Left colon (tissue), 2 donors: Measurements from ENCODE around the gene CX3CR1. TPM values are rescaled to one million over a fixed set of nuclear protein-coding genes. Genes with fewer than 3 reads are reported as not detected.

Experiments used
- ATAC-seq: fragments of 200-7000 bp; cut with Tn5 transposase; one replicate; pipeline ENCODE4 v1.9.1; 2020; ENCODE audit warnings: mild to moderate bottlenecking, moderate library complexity
- DNase-seq, 2 donors: peaks; one replicate each; pipeline ENCODE4 v3.0.0-alpha.2; 2020
- intact Hi-C, 2 donors: fragments of 100-400 bp; cut with DNase I in 1 of 2; cut with micrococcal nuclease in 1 of 2; formaldehyde crosslinking; loops; one replicate each; pipeline versions ENCODE4 v1.11.2 to v1.14.0; 2022; cut with DNase I, micrococcal nuclease
- total RNA-seq, 2 donors: library from RNA; stranded (reverse); fragmentation: NEBNext Ultra II Directional; extraction: Animal tissue kit (Norgen Biotek cat#: 25700); gene quantifications; one replicate each; pipeline ENCODE4 v1.2.1, GENCODE V29; 2021
- donor health status: DM: no; HTN: no; CAD: no.
- donor health status: DM: yes; HTN: yes; CAD: no.

Gene CX3CR1
- total RNA-seq, 2 donors from 2014 or later, result 0.24 to 0.59 TPM

DNA sequence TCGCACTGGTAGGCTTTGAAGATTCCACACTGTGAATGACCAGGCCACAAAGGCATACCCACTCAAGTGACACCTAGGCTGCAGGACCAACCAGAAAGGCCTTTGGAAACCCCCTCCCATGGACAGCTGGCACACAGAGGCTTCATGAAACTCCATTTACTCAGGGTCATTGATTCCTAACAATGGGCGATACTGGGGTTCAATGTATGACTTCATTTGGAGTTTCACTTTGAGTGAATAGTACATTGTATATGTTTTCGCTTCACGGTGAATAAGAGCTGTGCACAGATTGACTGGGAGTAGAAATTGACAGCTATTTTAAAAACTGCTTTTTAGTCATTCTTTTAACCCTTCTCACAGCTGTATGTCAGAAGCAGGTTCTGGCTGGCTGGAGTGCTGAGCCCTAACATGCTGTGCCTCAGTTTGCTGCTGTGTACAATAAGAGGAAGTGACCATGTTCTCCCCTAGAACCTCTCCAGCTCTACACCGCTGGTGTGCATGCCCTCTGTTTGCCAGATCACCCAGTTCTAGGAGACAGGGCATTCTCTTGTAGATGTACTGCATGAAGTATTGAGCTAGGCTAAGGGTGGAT lies 15.4 kb upstream of the CX3CR1 start:
- intact Hi-C loops, result no loop called here
- ATAC-seq, result no peak
- no peak for DNase-seq

DNA sequence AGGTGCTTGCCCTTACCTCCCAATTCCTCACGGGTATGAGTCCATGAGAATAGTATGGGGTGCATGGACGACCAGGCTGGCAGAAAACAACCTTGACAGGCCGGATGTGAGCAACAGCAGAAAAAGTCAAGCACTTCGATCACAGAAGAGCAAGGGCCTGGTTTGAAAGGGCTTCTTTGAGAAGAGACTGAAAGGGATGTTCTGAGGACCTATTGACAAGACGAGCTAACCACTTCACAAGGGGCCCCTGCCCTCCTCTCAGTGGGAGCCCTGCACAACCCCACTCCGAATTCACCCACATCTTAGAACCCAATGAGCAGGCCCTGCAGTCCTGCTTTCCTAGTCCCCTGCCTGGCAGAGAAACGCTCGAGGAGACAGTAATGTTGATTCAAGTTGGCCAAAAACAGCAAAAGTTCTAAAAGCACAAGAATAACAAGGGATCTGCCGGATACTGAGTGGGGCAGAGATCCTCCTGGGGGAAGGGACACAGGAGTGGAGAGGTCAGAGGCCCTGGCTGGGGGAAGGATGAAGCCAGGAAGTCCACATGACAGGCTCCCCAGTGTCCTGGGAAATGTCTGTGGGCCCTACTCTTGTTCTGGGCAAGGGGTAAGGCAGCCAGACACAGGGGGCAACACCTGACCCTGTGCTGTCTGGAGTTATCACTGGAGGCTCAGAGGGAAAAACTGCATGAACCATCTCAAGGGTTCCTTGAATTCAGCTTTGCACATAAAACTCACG lies 14.8 kb upstream of the CX3CR1 start:
- no peak for ATAC-seq
- intact Hi-C loops, result loop anchor here in 1 of 2 donors (5.0 kb wide), 1 partner anchor 172 kb away; no protein-coding TSS in a partner anchor
- DNase-seq, result no peak

GRCh38 chr3:39292961-39293360 lies 13.1 kb upstream of the CX3CR1 start:
- DNase-seq (no peak), ATAC-seq (no peak)
- intact Hi-C loops, result loop anchor here in 1 of 2 donors (5.0 kb wide), 1 partner anchor 171 kb away; no protein-coding TSS in a partner anchor

GRCh38 chr3:39291903-39292329 lies 12.1 kb upstream of the CX3CR1 start:
- intact Hi-C loops, result loop anchor here in 1 of 2 donors (5.0 kb wide), 1 partner anchor 170 kb away; no protein-coding TSS in a partner anchor
- DNase-seq (peak; percentile 49 to 77), ATAC-seq (peak; percentile 63)

GRCh38 chr3:39290255-39290654 lies 10.4 kb upstream of the CX3CR1 start:
- intact Hi-C loops, result loop anchor here in 1 of 2 donors (5.0 kb wide), 1 partner anchor 168 kb away; no protein-coding TSS in a partner anchor
- DNase-seq (no peak), ATAC-seq (peak; percentile 58)

- DNase-seq (no peak), ATAC-seq (no peak)
- intact Hi-C loops, result loop anchor here (5.0 to 10.0 kb wide), 3 partner anchors 84 to 154 kb away; partner anchors contain the start of gene XIRP1 (in 1 of the 2)
These were observed 9.3 kb upstream of the CX3CR1 start for GRCh38 chr3:39289107-39289506.

DNA sequence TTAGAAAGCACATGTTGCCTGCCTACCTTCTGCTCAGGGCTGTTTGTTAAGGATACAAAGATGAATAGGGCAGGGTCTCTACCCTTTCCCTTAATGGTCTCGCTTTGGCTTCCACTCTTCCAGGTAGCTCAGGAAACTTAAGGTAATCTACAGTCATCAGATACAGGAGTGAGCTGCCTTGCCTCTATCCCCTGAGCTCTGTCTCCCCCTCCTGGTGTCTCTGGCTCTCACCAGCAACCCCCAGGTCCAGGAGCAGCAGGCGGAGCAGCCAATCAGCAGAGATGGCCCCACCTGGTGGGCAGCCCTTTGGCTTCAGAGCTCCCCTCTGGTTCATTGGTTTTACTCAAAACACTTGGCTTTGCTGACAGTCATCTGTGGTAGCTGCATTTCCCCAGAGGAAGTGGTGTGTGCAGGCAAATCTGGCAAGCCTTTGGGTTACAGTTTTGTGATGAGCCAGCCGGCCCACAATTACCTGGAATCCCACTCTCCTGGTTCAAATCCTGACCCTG lies 8.5 kb upstream of the CX3CR1 start:
- intact Hi-C loops, result loop anchor here (5.0 to 10.0 kb wide), 3 partner anchors 84 to 154 kb away; partner anchors contain the start of gene XIRP1 (in 1 of the 2)
- DNase-seq (peak; percentile 80 to 86), ATAC-seq (peak; percentile 88)

GRCh38 chr3:39287216-39288164 lies 7.7 kb upstream of the CX3CR1 start:
- DNase-seq (no peak), ATAC-seq (no peak)
- intact Hi-C loops, result loop anchor here (5.0 to 10.0 kb wide), 3 partner anchors 83 to 153 kb away; partner anchors contain the start of gene XIRP1 (in 1 of the 2)

DNA sequence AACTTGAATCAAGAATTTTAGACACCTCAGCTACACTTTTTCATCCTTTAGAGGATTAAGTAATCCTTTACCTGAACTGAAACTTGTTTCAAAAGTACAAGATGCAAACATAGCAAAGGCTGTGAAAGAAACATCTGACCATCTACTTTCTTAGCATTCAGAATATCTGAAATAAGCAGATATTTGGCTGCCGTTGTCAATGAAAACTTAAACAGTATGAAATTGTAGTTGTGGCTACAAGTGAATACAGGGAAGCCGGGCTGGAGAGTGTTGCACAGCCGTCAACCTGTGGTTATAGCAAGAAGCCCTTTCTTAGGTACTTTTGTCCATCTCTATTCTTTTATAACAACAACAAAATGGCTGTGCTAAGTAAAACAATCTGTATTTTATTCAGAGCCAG lies 6.9 kb upstream of the CX3CR1 start:
- DNase-seq, result no peak
- ATAC-seq, result no peak
- intact Hi-C loops, result loop anchor here (5.0 to 10.0 kb wide), 3 partner anchors 82 to 152 kb away; partner anchors contain the start of gene XIRP1 (in 1 of the 2)

- DNase-seq, result no peak
- no peak for ATAC-seq
- intact Hi-C loops, result loop anchor here (5.0 to 10.0 kb wide), 3 partner anchors 81 to 151 kb away; partner anchors contain the start of gene XIRP1 (in 1 of the 2)
These were observed 5.5 kb upstream of the CX3CR1 start for GRCh38 chr3:39285332-39285731.

DNA sequence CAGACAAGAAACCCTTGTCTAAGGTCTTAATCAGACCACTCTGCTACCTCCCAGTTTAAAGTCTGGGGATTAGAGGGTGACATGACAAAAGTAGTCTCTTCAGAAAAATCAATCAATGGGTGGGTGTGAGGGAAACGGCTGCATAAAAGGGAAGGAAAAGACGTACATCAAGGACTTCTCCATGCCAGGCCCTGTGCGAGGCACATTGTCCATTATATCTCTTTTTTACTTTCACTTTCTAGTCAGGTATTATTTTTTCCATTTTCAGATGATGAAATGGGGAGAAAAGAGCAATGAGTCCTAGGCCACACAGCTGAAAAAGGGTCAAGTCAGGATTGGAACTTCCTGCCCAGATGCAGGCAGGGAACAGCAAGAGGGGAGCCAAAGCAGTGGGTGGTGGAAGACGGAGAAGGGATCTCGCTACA lies 4.6 kb upstream of the CX3CR1 start:
- ATAC-seq (no peak), DNase-seq (no peak)
- intact Hi-C loops, result loop anchor here in 1 of 2 donors (10.0 kb wide), 2 partner anchors 80 to 150 kb away; no protein-coding TSS in a partner anchor

DNA sequence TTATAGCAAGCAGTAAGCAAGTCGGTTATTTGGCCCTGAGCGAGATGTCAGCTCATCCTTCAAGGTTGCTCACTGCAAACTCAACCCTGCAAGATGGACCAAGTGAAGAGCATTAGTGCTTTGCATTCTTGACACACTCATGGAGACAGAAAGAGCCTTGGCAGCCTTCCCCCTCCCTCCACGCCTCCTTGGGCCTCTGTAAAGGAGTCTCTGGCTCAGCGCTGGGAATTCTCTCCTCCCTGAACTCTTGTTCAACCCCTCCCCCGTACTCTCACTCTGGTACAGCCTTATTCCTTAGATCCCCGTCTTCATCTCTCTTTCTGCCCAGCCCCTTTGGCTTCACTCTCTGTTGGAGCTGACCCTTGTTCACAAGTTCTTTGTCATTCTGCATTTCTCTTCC lies 2.2 kb upstream of the CX3CR1 start:
- no peak for DNase-seq
- intact Hi-C loops, result loop anchor here in 1 of 2 donors (10.0 kb wide), 2 partner anchors 77 to 147 kb away; no protein-coding TSS in a partner anchor
- ATAC-seq, result no peak

GRCh38 chr3:39281533-39281932 lies 1.7 kb upstream of the CX3CR1 start:
- no peak for ATAC-seq
- DNase-seq, result no peak
- intact Hi-C loops, result loop anchor here in 1 of 2 donors (10.0 kb wide), 2 partner anchors 77 to 147 kb away; no protein-coding TSS in a partner anchor

GRCh38 chr3:39280571-39280970 lies 735 bp upstream of the CX3CR1 start:
- no peak for ATAC-seq
- intact Hi-C loops, result loop anchor here in 1 of 2 donors (10.0 kb wide), 2 partner anchors 76 to 146 kb away; no protein-coding TSS in a partner anchor

DNA sequence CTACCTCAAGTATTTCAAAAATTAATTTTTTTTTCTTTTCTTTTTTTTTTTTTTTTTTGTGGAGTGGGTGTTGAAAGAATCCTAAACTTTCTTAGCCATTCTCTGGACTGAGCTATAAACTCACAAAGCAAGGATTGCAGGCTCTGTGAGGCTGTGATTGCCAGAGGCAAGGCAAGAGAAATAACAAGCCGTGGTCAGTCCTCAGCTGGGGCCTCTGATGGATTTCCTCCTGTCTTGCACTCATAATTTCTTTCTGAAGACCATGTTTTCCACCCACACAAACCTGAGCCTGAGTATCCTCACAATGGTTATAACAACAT lies 1.3 kb downstream of the CX3CR1 start:
- no peak for ATAC-seq
- no peak for DNase-seq
- intact Hi-C loops, result no loop called here

More at GRCh38 chr3:39280571-39280970, 735 bp upstream of the CX3CR1 start:
- DNase-seq, result no peak

GRCh38 chr3:39277893-39278615 lies 1.8 kb downstream of the CX3CR1 start:
- intact Hi-C loops, result no loop called here
- no peak for ATAC-seq

DNA sequence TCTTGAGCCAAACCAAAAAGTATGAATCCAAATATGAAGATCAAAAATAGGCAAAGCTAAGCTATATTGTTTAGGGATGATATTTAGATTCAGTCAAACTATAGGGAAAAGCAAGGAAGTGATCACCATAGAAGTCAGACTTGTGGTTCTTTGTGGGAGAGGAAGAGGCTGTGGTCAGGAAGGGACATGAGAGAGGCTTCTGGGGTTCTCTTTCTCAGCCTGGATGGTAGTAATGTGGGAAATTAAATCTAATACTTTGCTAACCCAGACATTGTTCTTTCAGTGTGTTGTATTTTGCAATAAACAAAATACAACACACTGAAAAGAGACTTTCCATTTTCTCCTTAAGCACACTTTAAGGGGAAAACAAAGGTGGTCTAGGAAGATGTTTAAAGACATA lies 3.1 kb downstream of the CX3CR1 start:
- no peak for ATAC-seq
- DNase-seq, result no peak
- intact Hi-C loops, result no loop called here

More at GRCh38 chr3:39277893-39278615, 1.8 kb downstream of the CX3CR1 start:
- no peak for DNase-seq
